Neural cell (in vitro differentiated cells): Measurements from ENCODE around the gene SLFNL1. TPM values are rescaled to one million over a fixed set of nuclear protein-coding genes. Genes with fewer than 3 reads are reported as not detected.

Source experiments
- H2AFZ ChIP-seq: fragments of 200-600, 300-800 bp; sonication (generic), shearing (Covaris generic); 2 replicates; pipeline ENCODE4 v1.6.0; 2014; ENCODE audit warnings: low read depth, mild to moderate bottlenecking, antibody characterized with exemption, low read length, moderate library complexity
- H3F3A ChIP-seq: fragments of 200-600 bp; shearing (Covaris generic); 2 replicates; pipeline ENCODE4 v1.6.1; 2016; ENCODE audit warnings: mild to moderate bottlenecking, moderate library complexity, mixed read lengths, antibody characterized with exemption, low read length; ENCODE audit not compliant: insufficient read depth, poor library complexity, severe bottlenecking
- H3K27ac ChIP-seq: fragments of 200-600, 300-800 bp; sonication (generic), shearing (Covaris generic); 2 replicates; pipeline ENCODE4 v1.5.1; 2014; ENCODE audit warnings: mild to moderate bottlenecking, low read length, moderate library complexity
- H3K27me3 ChIP-seq: fragments of 300-800, 200-600 bp; sonication (generic), shearing (Covaris generic); 2 replicates; pipeline ENCODE4 v1.6.0; 2014; ENCODE audit warnings: mild to moderate bottlenecking, low read depth, low read length, moderate library complexity; ENCODE audit not compliant: insufficient read depth
- H3K36me3 ChIP-seq: fragments of 300-800, 200-600 bp; sonication (generic), shearing (Covaris generic); 2 replicates; pipeline ENCODE4 v1.5.1; 2014; ENCODE audit warnings: mild to moderate bottlenecking, antibody characterized with exemption, low read length, moderate library complexity; ENCODE audit not compliant: insufficient read depth
- H3K4me2 ChIP-seq: fragments of 300-800, 200-600 bp; sonication (generic), shearing (Covaris generic); 2 replicates; pipeline ENCODE4 v1.6.0; 2014; ENCODE audit warnings: mild to moderate bottlenecking, low read length
- H3K4me3 ChIP-seq: fragments of 300-800, 200-600 bp; sonication (generic), shearing (Covaris generic); 2 replicates; pipeline ENCODE4 v1.5.1; 2014; ENCODE audit warnings: mild to moderate bottlenecking, low read length, moderate library complexity
- H3K79me2 ChIP-seq: fragments of 200-600 bp; shearing (Covaris generic); replicated peaks from 2 replicates; pipeline ENCODE4 v1.6.0; 2014; ENCODE audit warnings: mild to moderate bottlenecking, low read length, moderate library complexity; ENCODE audit not compliant: insufficient read depth
- H3K9ac ChIP-seq: fragments of 300-800, 200-600 bp; sonication (generic), shearing (Covaris generic); 2 replicates; pipeline ENCODE4 v1.6.1; 2016; ENCODE audit warnings: mild to moderate bottlenecking, low read length, mixed read lengths
- H3K9me2 ChIP-seq: fragments of 200-600 bp; shearing (Covaris generic); 2 replicates; pipeline ENCODE4 v1.6.1; 2016; ENCODE audit warnings: mild to moderate bottlenecking, low read length, mixed read lengths; ENCODE audit not compliant: insufficient read depth
- H3K9me3 ChIP-seq: fragments of 200-600, 300-800 bp; sonication (generic), shearing (Covaris generic); 2 replicates; pipeline ENCODE4 v1.6.1; 2016; ENCODE audit warnings: mild to moderate bottlenecking, mixed run types, low read length, moderate library complexity, mixed read lengths
- H4K20me1 ChIP-seq: fragments of 200-600 bp; shearing (Covaris generic); 2 replicates; pipeline ENCODE4 v1.6.1; 2016; ENCODE audit warnings: mild to moderate bottlenecking, mixed run types; ENCODE audit not compliant: insufficient read depth
- EP300 ChIP-seq: fragments of 450-650 bp; conservative IDR thresholded peaks from 2 replicates; pipeline ENCODE4 v1.6.1; 2014; ENCODE audit warnings: antibody characterized with exemption, mild to moderate bottlenecking, moderate library complexity; ENCODE audit not compliant: poor library complexity, severe bottlenecking
- EZH2 ChIP-seq: fragments of 200-600, 300-800 bp; shearing (Covaris generic), sonication (generic); IDR thresholded peaks from 2 replicates; pipeline ENCODE4 v1.6.1; 2014; ENCODE audit warnings: antibody characterized with exemption, low read length, borderline replicate concordance, mild to moderate bottlenecking; ENCODE audit not compliant: insufficient read depth, poor library complexity, severe bottlenecking
- MXI1 ChIP-seq: fragments of 450-650 bp; conservative IDR thresholded peaks from 2 replicates; pipeline ENCODE4 v1.6.1; 2014; ENCODE audit warnings: antibody characterized with exemption, mild to moderate bottlenecking; ENCODE audit not compliant: poor library complexity, severe bottlenecking
- POLR2AphosphoS5 ChIP-seq: IDR thresholded peaks from 2 replicates; pipeline ENCODE4 v1.6.1; 2012
- RAD21 ChIP-seq: fragments of 450-650 bp; conservative IDR thresholded peaks from 2 replicates; pipeline ENCODE4 v1.6.1; 2014; ENCODE audit warnings: antibody characterized with exemption, mild to moderate bottlenecking, moderate library complexity
- SMC3 ChIP-seq: fragments of 450-650 bp; conservative IDR thresholded peaks from 2 replicates; pipeline ENCODE4 v1.6.1; 2014; ENCODE audit warnings: antibody characterized with exemption, mild to moderate bottlenecking, moderate library complexity; ENCODE audit not compliant: poor library complexity
- TAF1 ChIP-seq: IDR thresholded peaks from 2 replicates; pipeline ENCODE4 v1.6.1; 2012; ENCODE audit warnings: low read depth
- polyA plus RNA-seq: library from polyadenylated mRNA; depleted of rRNA; stranded (reverse); fragments of >200 nt; gene quantifications from 2 replicates; pipeline ENCODE4 v1.2.3, GENCODE V29; 2014
- TF ChIP-seq, protein P1 (sequence below): fragments of 450-650 bp; IDR thresholded peaks from 2 replicates; pipeline ENCODE4 v1.5.1; 2014; ENCODE audit warnings: antibody characterized with exemption, mild to moderate bottlenecking, moderate library complexity; ENCODE audit not compliant: poor library complexity, severe bottlenecking
- TF ChIP-seq, protein P2 (sequence below): IDR thresholded peaks from 2 replicates; pipeline ENCODE4 v1.6.1; 2012; ENCODE audit warnings: borderline replicate concordance

The SLFNL1 gene
- polyA plus RNA-seq, 1 donor from 2014 or later: 0.26 TPM

DNA sequence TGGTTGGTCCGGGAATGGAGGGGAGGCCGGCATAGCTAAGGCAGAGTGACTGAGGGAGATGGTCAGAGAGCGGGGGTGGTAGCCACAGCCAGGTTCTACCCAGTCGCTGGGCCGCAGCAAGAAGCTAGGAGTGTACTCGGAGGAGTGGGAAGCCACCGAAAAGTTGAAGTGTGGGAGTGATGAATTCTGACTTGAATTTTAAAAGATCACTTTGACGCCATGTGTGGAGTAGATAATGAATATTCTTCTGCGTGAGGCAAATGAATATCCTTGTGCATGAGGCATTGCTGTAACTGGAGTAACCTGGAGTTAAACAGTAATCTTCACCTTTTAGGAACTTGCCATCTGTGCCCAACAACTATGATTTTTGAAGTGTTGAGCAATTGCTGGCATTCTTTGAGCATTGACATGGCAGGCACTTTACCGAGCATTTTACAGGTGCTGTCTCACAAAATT, 35.2 kb downstream of the SLFNL1 start:
- Histone ChIP-seq H3K27me3 (no peaks in the 10 kb centered on the region), H3K9me2 (no peaks in the 10 kb centered on the region), H3K9me3 (no peaks in the 10 kb centered on the region), H3F3A (no peaks in the 10 kb centered on the region), H4K20me1 (no peaks in the 10 kb centered on the region), H2AFZ (no peak overlapping the region), H3K4me3 (no peak overlapping the region), H3K79me2 (peaks cover 20% of the 10 kb centered on the region), H3K27ac (no peak overlapping the region), H3K36me3 (peaks cover 13% of the 10 kb centered on the region), H3K9ac (no peak overlapping the region), H3K4me2 (no peak overlapping the region)
- TF ChIP-seq EP300 (no peak), EZH2 (no peak), RAD21 (no peak), POLR2AphosphoS5 (no peak), TAF1 (no peak), MXI1 (no peak)
- TF ChIP-seq, protein P1, sequence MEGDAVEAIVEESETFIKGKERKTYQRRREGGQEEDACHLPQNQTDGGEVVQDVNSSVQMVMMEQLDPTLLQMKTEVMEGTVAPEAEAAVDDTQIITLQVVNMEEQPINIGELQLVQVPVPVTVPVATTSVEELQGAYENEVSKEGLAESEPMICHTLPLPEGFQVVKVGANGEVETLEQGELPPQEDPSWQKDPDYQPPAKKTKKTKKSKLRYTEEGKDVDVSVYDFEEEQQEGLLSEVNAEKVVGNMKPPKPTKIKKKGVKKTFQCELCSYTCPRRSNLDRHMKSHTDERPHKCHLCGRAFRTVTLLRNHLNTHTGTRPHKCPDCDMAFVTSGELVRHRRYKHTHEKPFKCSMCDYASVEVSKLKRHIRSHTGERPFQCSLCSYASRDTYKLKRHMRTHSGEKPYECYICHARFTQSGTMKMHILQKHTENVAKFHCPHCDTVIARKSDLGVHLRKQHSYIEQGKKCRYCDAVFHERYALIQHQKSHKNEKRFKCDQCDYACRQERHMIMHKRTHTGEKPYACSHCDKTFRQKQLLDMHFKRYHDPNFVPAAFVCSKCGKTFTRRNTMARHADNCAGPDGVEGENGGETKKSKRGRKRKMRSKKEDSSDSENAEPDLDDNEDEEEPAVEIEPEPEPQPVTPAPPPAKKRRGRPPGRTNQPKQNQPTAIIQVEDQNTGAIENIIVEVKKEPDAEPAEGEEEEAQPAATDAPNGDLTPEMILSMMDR: no peak
- TF ChIP-seq, protein P2, sequence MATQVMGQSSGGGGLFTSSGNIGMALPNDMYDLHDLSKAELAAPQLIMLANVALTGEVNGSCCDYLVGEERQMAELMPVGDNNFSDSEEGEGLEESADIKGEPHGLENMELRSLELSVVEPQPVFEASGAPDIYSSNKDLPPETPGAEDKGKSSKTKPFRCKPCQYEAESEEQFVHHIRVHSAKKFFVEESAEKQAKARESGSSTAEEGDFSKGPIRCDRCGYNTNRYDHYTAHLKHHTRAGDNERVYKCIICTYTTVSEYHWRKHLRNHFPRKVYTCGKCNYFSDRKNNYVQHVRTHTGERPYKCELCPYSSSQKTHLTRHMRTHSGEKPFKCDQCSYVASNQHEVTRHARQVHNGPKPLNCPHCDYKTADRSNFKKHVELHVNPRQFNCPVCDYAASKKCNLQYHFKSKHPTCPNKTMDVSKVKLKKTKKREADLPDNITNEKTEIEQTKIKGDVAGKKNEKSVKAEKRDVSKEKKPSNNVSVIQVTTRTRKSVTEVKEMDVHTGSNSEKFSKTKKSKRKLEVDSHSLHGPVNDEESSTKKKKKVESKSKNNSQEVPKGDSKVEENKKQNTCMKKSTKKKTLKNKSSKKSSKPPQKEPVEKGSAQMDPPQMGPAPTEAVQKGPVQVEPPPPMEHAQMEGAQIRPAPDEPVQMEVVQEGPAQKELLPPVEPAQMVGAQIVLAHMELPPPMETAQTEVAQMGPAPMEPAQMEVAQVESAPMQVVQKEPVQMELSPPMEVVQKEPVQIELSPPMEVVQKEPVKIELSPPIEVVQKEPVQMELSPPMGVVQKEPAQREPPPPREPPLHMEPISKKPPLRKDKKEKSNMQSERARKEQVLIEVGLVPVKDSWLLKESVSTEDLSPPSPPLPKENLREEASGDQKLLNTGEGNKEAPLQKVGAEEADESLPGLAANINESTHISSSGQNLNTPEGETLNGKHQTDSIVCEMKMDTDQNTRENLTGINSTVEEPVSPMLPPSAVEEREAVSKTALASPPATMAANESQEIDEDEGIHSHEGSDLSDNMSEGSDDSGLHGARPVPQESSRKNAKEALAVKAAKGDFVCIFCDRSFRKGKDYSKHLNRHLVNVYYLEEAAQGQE: no peak

DNA sequence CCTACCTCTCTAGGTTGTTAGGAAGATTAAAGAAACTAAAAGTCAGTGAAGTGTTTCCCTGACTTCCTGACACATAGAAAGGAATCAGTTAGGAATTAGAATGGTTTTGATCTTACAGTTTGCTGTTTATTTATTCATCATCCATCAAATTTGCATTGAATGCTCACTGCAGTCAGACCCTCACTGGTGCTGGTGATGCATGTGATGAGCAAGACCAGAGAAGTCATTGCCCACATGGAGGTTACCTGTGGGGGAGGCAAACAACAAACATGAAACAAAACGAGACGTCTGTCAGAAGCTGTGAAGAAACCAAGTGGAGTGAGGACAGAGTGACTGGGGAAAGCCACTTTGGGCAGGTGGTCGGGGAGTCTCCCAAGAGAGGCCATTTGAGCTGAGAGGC, 35.6 kb downstream of the SLFNL1 start:
- peaks cover 3% of the 10 kb centered on the region for H3F3A ChIP-seq
- H3K4me2 ChIP-seq: no peak overlapping the region
- TF ChIP-seq EZH2 (no peak), EP300 (no peak), SMC3 (no peak), RAD21 (no peak)
- TF ChIP-seq, protein P1: no peak
- TF ChIP-seq, protein P2: no peak
- H2AFZ ChIP-seq: no peak overlapping the region
- H4K20me1 ChIP-seq: no peaks in the 10 kb centered on the region
- no peak overlapping the region for H3K4me3 ChIP-seq
- H3K9me2 ChIP-seq: no peaks in the 10 kb centered on the region
- peaks cover 13% of the 10 kb centered on the region for H3K36me3 ChIP-seq
- no peak overlapping the region for H3K9ac ChIP-seq
- H3K79me2 ChIP-seq: peaks cover 25% of the 10 kb centered on the region
- H3K27me3 ChIP-seq: no peaks in the 10 kb centered on the region
- H3K9me3 ChIP-seq: no peaks in the 10 kb centered on the region
- no peak overlapping the region for H3K27ac ChIP-seq
